K562 (cell line): ENCODE data around the gene AAMDC. TPM values are rescaled to one million over a fixed set of nuclear protein-coding genes. Genes with fewer than 3 reads are reported as not detected.

Source experiments
- HMBOX1 ChIP-seq: sonication (generic); IDR thresholded peaks from 2 replicates; pipeline ENCODE4 v1.6.1; 2016
- NCOA1 ChIP-seq: fragments of 450-650 bp; IDR thresholded peaks from 2 replicates; pipeline ENCODE4 v1.6.1; 2016; ENCODE audit warnings: low read depth
- NR2C2 ChIP-seq, 2 experiments: fragments of 200-800 bp in 1 of 2; sonication (Bioruptor generic) in 1 of 2; sonication (generic) in 1 of 2; formaldehyde crosslinking in 1 of 2; IDR thresholded peaks; 2 replicates each; pipeline versions ENCODE4 v1.6.1 to v1.8.0; 2016 to 2022; ENCODE audit warnings: mild to moderate bottlenecking in 1 of 2, missing compliant biosample characterization in 1 of 2, missing genetic modification characterization in 1 of 2, missing genetic modification reagents in 1 of 2
- PCBP2 ChIP-seq: fragments of 200-400 bp; formaldehyde crosslinking; IDR thresholded peaks from 2 replicates; pipeline ENCODE4 v1.6.1; 2018; ENCODE audit warnings: low read length, low read depth, mild to moderate bottlenecking, moderate library complexity; ENCODE audit not compliant: poor library complexity, severe bottlenecking
- ZNF395 ChIP-seq: fragments of 200-800 bp; sonication (Bioruptor generic); IDR thresholded peaks from 2 replicates; pipeline ENCODE4 v1.6.1; 2017; ENCODE audit warnings: missing genetic modification characterization, missing compliant biosample characterization
- polyA plus RNA-seq, 8 experiments: library from polyadenylated mRNA; depleted of rRNA in 4 of 8; stranded (reverse) in 5 of 8; unstranded in 3 of 8; fragments of >200 nt; fragmentation: Nextera tagmentation in 2 of 8; fragmentation: Illumina TruSeq in 1 of 8; extraction: Ambion mirVana in 2 of 8; extraction: Trizol in 1 of 8; gene quantifications; 2 replicates each; pipeline versions ENCODE4 v1.2.1 to v1.2.3, GENCODE V29; 2011 to 2014; ENCODE audit warnings: inconsistent platforms in 1 of 8, missing spikeins in 1 of 8
- total RNA-seq, 7 experiments: library from RNA; depleted of rRNA in 6 of 7; stranded (reverse); fragments of >200 nt in 6 of 7; fragmentation: Illumina TruSeq in 2 of 7; extraction: Trizol in 2 of 7; gene quantifications; 2 replicates each; pipeline versions ENCODE4 v1.2.1 to v1.2.3, GENCODE V29; 2011 to 2021; ENCODE audit warnings: low replicate concordance in 1 of 7
- TF ChIP-seq, protein P1 (sequence below): sonication (generic); formaldehyde crosslinking; IDR thresholded peaks from 2 replicates; pipeline ENCODE4 v1.8.0; 2023; ENCODE audit warnings: mild to moderate bottlenecking, missing genetic modification reagents

The AAMDC gene
- total and polyA plus RNA-seq, 9 of the 15 experiments (the other 6 are each of a cell fraction or from before 2014, with no cell fraction given): 10.4 to 40.6 (median 15.6) TPM

- TF ChIP-seq, protein P1, sequence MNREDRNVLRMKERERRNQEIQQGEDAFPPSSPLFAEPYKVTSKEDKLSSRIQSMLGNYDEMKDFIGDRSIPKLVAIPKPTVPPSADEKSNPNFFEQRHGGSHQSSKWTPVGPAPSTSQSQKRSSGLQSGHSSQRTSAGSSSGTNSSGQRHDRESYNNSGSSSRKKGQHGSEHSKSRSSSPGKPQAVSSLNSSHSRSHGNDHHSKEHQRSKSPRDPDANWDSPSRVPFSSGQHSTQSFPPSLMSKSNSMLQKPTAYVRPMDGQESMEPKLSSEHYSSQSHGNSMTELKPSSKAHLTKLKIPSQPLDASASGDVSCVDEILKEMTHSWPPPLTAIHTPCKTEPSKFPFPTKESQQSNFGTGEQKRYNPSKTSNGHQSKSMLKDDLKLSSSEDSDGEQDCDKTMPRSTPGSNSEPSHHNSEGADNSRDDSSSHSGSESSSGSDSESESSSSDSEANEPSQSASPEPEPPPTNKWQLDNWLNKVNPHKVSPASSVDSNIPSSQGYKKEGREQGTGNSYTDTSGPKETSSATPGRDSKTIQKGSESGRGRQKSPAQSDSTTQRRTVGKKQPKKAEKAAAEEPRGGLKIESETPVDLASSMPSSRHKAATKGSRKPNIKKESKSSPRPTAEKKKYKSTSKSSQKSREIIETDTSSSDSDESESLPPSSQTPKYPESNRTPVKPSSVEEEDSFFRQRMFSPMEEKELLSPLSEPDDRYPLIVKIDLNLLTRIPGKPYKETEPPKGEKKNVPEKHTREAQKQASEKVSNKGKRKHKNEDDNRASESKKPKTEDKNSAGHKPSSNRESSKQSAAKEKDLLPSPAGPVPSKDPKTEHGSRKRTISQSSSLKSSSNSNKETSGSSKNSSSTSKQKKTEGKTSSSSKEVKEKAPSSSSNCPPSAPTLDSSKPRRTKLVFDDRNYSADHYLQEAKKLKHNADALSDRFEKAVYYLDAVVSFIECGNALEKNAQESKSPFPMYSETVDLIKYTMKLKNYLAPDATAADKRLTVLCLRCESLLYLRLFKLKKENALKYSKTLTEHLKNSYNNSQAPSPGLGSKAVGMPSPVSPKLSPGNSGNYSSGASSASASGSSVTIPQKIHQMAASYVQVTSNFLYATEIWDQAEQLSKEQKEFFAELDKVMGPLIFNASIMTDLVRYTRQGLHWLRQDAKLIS (CRISPR knock-in tag): no peak
- TF ChIP-seq PCBP2 (peak; percentile 96), NR2C2 (CRISPR knock-in tag; IDR thresholded peaks at IDR 0.05) (no peak), NR2C2 (tag; IDR thresholded peaks at IDR 0.05) (no peak), ZNF395 (no peak), HMBOX1 (no peak), NCOA1 (no peak)
These were observed 42.8 kb upstream of the AAMDC start (continued) for GRCh38 chr11:77778118-77778517.
